A673 (cell line): Measurements from ENCODE around the gene CHRNB4. TPM values are rescaled to one million over a fixed set of nuclear protein-coding genes. Genes with fewer than 3 reads are reported as not detected.

ENCODE experiments used
- BruUV-seq: library from RNA; stranded (reverse); fragments of 400-500 nt; replicated peaks from 2 replicates; lab custom pipeline; 2021; lab: Mats Ljungman, UMichigan
- CTCF ChIA-PET: fragments of 300-600 bp; sonication (Branson Sonifier 250); formaldehyde crosslinking; loops from one replicate; lab custom pipeline; 2022; ENCODE audit warnings: antibody characterized with exemption; lab: Charles Lee
- POLR2A ChIA-PET: fragments of 300-600 bp; sonication (Branson Sonifier 250); formaldehyde crosslinking; loops from one replicate; lab custom pipeline; 2022; ENCODE audit warnings: antibody characterized with exemption; ENCODE audit not compliant: low non-redundant PET; lab: Charles Lee
- DNase-seq: peaks from one replicate; pipeline ENCODE4 v3.0.0-alpha.2; 2015; ENCODE audit warnings: low spot score
- H3K27ac ChIP-seq: fragments of 200-600 bp; sonication (generic); 2 replicates; pipeline ENCODE4 v1.5.1; 2016; ENCODE audit warnings: mixed run types, low read depth, mild to moderate bottlenecking, mixed read lengths, antibody characterized with exemption, low read length; ENCODE audit not compliant: poor library complexity, severe bottlenecking
- H3K27me3 ChIP-seq: fragments of 200-600 bp; sonication (generic); replicated peaks from 2 replicates; pipeline ENCODE4 v1.6.1; 2017; ENCODE audit warnings: mixed run types, low read depth, mild to moderate bottlenecking, mixed read lengths, antibody characterized with exemption, low read length; ENCODE audit not compliant: insufficient read depth, poor library complexity
- H3K36me3 ChIP-seq: fragments of 200-600 bp; sonication (generic); 2 replicates; pipeline ENCODE4 v1.6.1; 2016; ENCODE audit warnings: mixed run types, mild to moderate bottlenecking, mixed read lengths, antibody characterized with exemption, low read length; ENCODE audit not compliant: insufficient read depth, poor library complexity, severe bottlenecking
- H3K4me1 ChIP-seq: fragments of 200-600 bp; sonication (generic); 2 replicates; pipeline ENCODE4 v1.6.1; 2017; ENCODE audit warnings: mixed run types, mild to moderate bottlenecking, mixed read lengths, antibody characterized with exemption, low read length; ENCODE audit not compliant: insufficient read depth, poor library complexity, severe bottlenecking
- H3K4me3 ChIP-seq: fragments of 200-600 bp; sonication (generic); 2 replicates; pipeline ENCODE4 v1.5.1; 2016; ENCODE audit warnings: low read depth, mixed run types, mild to moderate bottlenecking, mixed read lengths, low read length; ENCODE audit not compliant: poor library complexity, severe bottlenecking
- H3K9me3 ChIP-seq: fragments of 200-600 bp; sonication (generic); 2 replicates; pipeline ENCODE4 v1.6.1; 2016; ENCODE audit warnings: mixed run types, low read depth, mild to moderate bottlenecking, mixed read lengths, antibody characterized with exemption, low read length; ENCODE audit not compliant: poor library complexity, severe bottlenecking
- EZH2 ChIP-seq: fragments of 200-600 bp; sonication (generic); IDR thresholded peaks from 2 replicates; pipeline ENCODE4 v1.6.1; 2017; ENCODE audit warnings: borderline replicate concordance, low read depth, mild to moderate bottlenecking, mixed read lengths, antibody characterized with exemption, low read length; ENCODE audit not compliant: poor library complexity, severe bottlenecking
- intact Hi-C: fragments of 100-400 bp; cut with micrococcal nuclease; formaldehyde crosslinking; loops from one replicate; pipeline ENCODE4 v1.10.0; 2022; ENCODE audit not compliant: unreplicated experiment
- total RNA-seq: library from RNA; stranded (reverse); gene quantifications from 2 replicates; pipeline ENCODE4 v1.2.3, GENCODE V29; 2021
- TF ChIP-seq, protein P1 (sequence below): fragments of 300-800, 200-600 bp; sonication (generic); conservative IDR thresholded peaks from 2 replicates; pipeline ENCODE4 v1.5.1; 2017; ENCODE audit warnings: low read depth, mild to moderate bottlenecking, antibody characterized with exemption, low read length, moderate library complexity, mixed read lengths

The CHRNB4 gene
- total RNA-seq, 1 experiment from 2014 or later: not detected

DNA sequence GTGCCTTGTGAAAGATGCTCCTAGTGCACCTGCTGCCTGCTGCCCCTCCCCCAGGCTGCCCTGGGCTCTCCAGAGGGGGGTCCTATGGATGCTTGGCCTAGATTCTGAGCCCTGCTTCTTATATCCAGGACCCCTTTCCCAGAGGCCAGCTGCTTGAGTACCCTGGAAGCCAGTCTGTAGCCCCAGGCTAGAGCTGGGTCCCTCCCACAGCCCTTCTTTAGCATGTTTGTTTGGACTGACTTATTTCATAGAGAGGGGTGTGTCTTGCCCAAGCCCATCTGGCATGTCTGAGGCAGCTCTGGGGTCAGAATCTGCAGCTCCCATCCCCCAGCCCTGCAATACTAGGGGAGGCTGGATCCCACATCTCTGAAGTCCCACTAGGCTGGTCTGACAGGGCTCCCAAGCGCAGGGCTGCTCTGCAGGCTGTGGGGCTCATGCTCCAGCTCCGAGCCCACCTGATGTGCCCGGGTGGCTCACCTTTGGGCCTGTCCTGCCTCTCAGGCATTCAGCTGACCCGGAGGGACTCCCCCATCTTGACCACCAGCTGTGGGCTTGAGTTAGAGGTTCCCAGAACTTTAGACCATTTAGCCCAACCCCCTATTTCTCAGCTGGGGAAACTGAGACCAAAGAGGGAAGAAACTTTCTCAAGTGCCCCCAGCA is 3.1 kb downstream of the CHRNB4 start:
- no peak for DNase-seq
- H3K27ac ChIP-seq: no peak overlapping the region
- peaks cover 81% of the 10 kb centered on the region for H3K27me3 ChIP-seq
- peaks cover 8% of the 10 kb centered on the region for H3K9me3 ChIP-seq
- no peaks in the 10 kb centered on the region for H3K36me3 ChIP-seq
- ChIA-PET POLR2A (no interaction called here), CTCF (interaction anchor here (0.5 to 1.2 kb wide), 2 partner anchors 72 to 1340 kb away, joined by 4 read pairs; no protein-coding TSS in a partner anchor)
- no peak for TF ChIP-seq EZH2
- H3K4me1 ChIP-seq: no peaks in the 10 kb centered on the region
- no peak overlapping the region for H3K4me3 ChIP-seq
- BruUV-seq: no TSS peak
- intact Hi-C loops: loop anchor here (1.0 to 2.0 kb wide), 2 partner anchors 71 to 103 kb away; no protein-coding TSS in a partner anchor

DNA sequence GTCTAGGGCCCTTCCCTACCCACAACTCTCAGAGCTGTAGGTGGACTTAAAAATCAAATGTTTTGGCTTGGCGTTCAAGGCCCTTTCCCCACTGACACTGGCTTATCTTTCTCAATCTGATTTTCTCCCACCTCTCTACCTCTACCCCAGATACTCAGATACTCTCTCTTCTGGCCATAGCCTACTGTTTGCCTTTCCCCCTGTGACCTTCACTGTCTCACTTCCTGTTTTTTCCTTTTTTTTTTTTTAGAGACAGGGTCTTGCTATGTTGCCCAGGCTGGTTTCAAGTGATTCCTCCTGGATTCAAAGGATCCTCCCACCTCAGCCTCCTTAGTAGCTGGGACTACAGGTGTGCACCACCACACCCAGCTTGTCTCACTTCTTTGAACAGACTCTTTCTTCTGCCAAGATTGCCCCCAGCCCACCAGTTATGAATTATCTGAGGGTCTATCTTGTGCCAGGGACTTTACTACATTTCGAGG is 4.6 kb downstream of the CHRNB4 start:
- intact Hi-C loops: no loop called here
- H3K4me3 ChIP-seq: no peak overlapping the region
- DNase-seq: no peak
- H3K36me3 ChIP-seq: no peaks in the 10 kb centered on the region
- no peak overlapping the region for H3K27ac ChIP-seq
- POLR2A ChIA-PET: no interaction called here
- no peaks in the 10 kb centered on the region for H3K4me1 ChIP-seq
- BruUV-seq: no TSS peak
- H3K27me3 ChIP-seq: peaks cover 75% of the 10 kb centered on the region
- CTCF ChIA-PET: no interaction called here
- no peak for TF ChIP-seq EZH2
- TF ChIP-seq, protein P1, sequence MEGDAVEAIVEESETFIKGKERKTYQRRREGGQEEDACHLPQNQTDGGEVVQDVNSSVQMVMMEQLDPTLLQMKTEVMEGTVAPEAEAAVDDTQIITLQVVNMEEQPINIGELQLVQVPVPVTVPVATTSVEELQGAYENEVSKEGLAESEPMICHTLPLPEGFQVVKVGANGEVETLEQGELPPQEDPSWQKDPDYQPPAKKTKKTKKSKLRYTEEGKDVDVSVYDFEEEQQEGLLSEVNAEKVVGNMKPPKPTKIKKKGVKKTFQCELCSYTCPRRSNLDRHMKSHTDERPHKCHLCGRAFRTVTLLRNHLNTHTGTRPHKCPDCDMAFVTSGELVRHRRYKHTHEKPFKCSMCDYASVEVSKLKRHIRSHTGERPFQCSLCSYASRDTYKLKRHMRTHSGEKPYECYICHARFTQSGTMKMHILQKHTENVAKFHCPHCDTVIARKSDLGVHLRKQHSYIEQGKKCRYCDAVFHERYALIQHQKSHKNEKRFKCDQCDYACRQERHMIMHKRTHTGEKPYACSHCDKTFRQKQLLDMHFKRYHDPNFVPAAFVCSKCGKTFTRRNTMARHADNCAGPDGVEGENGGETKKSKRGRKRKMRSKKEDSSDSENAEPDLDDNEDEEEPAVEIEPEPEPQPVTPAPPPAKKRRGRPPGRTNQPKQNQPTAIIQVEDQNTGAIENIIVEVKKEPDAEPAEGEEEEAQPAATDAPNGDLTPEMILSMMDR: no peak
- H3K9me3 ChIP-seq: peaks cover 8% of the 10 kb centered on the region

DNA sequence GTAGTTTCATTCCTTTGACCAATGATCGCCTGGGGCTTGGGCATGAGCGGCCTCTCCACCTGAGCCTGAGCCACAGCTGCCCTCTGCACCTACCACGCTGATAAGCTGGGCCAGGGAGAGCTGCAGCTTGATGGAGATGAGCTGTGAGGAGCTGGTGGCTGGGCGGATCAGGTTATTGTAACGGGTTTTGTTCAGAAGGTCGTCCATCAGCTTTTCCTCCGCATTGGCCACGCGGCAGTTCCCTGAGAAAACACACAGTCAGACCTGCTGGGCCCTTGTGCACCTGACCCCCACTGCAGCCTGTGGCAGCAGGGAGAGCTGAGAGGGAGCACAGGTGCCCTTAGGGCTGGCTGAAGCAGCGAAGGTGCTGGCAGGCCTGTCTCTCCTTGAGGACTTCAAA is 5.7 kb downstream of the CHRNB4 start:
- intact Hi-C loops: no loop called here
- TF ChIP-seq EZH2: no peak
- TF ChIP-seq, protein P1: no peak
- no peaks in the 10 kb centered on the region for H3K4me1 ChIP-seq
- H3K9me3 ChIP-seq: peaks cover 8% of the 10 kb centered on the region
- BruUV-seq: no TSS peak
- no peak overlapping the region for H3K4me3 ChIP-seq
- H3K36me3 ChIP-seq: no peaks in the 10 kb centered on the region
- H3K27me3 ChIP-seq: peaks cover 72% of the 10 kb centered on the region
- ChIA-PET POLR2A (no interaction called here), CTCF (no interaction called here)
- H3K27ac ChIP-seq: no peak overlapping the region
- no peak for DNase-seq
